NCI-H2107 (cell line): ENCODE measurements around the gene UBE2R2.
"Not testable (repeated sequence)": the region's sequence is repeated elsewhere in the genome, so short reads cannot be mapped to it uniquely, and the experiment has no call there.

Source experiments
- DNase-seq: peaks from one replicate; lab custom pipeline; 2025; lab: John Stamatoyannopoulos, UW

UBE2R2 gene

DNA sequence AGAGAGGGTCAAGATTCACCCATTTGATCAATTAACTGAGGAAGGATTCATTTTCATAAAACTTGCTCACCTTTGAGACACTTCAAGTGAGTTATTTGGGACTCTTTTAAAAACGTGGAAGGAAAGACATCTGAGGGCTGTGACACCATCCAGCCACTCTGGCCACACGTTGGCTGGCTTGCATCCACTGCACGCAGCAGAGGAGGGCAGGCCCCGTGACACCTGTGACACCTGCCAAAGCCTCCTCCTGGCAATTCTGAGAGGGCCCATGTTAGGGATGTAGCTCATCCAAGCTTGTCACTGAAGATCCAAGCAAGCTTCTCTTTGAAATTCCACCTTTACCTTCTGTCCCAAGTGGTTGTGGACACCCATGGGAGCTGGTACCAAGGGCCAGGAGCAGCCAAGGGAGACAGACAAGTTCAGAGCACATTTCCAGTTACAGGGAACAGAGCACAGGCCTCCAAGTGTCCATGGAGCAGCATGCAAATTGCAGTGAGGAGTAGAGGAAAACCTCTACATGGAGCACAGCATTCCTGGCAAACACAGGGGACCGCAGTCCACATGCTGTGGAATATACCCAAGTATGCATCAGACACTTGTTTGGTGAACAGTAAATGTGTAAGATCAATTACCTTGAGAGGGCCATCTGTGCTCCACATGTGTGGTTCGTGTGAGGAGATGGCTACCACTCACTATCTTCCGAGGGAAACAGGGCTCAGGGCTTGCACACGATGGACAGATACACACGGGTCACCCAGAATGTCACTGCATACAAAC is 16.8 kb upstream of the UBE2R2 start:
- no peak for DNase-seq

DNA sequence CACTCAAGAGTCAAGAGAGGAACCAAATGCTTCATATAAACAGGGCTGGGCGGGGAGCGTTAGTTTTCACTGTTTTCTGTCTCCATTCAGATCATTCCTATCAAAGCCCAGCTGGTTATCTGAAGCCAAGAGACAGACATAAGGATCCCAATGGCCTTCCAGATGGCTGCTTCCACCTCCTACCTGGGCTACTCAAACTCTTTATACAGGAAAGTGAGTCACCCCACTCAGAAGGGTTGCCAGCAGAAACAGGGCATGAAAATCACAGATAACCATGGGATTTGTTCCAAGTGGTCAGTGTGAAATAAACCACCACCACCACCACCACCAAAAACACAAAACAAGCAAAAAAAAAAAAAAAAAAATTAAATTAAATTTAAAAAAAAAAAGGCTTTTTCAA is 16.1 kb upstream of the UBE2R2 start:
- DNase-seq = no peak

GRCh38 chr9:33801943-33802500 is 14.9 kb upstream of the UBE2R2 start:
- DNase-seq = not testable (repeated sequence)

DNA sequence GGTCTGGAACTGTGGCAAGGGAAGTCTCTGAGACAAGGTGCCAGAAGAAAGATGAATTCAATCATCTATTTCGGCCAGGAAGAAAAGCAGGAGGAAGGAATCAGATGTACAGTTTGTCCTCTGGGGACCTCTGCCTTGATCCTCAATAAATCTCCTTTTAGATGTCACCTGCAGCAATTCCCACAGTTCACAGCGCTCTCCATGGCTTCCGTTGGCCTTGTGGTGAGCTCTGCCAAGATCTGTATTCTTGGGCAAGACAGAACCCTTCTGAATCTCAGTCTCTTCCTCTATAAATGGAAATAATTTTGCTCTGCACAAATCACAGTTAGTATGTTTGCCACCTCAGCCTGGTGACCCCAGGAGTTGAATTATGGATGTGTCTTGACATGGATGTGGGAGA is 12.8 kb upstream of the UBE2R2 start:
- DNase-seq = not testable (repeated sequence)

DNA sequence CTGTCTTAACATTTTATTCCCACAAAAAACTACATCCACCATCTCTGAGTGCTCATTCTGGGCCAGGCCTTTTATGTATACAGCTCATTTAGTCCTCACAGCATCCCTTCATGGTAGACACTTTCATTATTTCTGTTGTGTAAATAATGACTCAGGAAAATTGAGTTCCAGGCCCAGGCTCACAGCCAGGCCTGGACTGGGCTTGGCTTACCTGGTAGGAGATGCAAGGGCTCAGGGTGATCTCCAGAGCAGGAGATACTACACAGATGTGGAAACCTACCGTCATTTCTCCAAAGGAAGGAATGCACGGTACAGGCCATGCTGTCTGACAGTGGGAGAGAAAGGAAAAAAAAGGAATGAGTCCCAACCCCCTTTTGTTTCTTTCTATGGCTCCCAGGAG is 9.8 kb upstream of the UBE2R2 start:
- DNase-seq = not testable (repeated sequence)

DNA sequence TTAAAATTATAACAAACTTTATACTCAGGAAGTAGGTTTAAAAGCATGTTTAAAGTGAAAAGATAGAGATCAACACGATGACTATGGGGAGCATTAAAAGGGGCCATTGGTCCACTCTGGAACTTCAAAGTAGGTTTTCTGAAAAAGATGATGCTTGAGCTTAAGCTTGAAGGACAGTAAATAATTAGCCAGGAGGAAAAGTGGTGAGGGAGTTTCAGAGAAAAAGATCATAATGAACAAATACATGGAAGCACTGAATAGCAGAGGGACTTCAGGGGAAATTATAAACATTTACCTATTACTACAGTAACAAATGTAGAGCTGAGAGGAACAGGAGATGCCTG is 8.0 kb upstream of the UBE2R2 start:
- DNase-seq = not testable (repeated sequence)

DNA sequence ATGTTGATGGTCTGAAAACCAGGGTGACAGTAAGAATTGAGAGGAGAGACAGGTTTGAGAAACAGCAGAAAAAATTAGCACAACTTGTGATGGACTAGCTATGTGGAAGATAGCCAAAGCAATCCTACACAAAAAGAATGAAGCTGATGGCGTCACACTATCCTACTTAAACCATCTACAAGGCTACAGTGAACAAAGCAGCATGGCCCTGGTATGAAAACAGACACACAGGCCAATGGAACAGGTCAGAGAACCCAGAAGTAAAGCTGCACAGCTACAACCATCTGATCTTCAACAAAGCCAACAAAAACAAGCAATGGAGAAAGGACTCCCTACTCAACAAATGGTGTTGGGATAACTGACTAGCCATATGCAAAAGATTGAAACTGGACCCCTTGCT is 7.5 kb upstream of the UBE2R2 start:
- no peak for DNase-seq

GRCh38 chr9:33813712-33814641 is 3.0 kb upstream of the UBE2R2 start:
- no peak for DNase-seq

DNA sequence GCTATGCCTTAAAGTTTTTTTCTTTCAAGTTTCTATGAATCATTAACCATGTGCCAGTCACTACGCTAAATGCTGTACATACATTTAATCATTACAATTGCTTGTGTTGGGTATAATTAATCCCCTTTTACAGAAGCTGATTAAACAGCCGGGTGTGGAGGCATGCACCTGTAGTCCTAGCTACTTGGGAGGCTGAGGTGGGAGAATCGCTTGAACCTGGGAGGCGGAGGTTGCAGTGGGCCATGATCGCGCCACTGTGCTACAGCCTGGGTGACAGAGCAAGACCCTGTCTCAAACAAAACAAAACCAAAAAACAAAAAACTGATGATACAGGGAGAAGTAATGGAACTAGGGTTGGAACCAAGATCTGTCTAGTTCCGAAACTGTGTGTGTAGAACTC is 1.2 kb upstream of the UBE2R2 start:
- DNase-seq = no peak

DNA sequence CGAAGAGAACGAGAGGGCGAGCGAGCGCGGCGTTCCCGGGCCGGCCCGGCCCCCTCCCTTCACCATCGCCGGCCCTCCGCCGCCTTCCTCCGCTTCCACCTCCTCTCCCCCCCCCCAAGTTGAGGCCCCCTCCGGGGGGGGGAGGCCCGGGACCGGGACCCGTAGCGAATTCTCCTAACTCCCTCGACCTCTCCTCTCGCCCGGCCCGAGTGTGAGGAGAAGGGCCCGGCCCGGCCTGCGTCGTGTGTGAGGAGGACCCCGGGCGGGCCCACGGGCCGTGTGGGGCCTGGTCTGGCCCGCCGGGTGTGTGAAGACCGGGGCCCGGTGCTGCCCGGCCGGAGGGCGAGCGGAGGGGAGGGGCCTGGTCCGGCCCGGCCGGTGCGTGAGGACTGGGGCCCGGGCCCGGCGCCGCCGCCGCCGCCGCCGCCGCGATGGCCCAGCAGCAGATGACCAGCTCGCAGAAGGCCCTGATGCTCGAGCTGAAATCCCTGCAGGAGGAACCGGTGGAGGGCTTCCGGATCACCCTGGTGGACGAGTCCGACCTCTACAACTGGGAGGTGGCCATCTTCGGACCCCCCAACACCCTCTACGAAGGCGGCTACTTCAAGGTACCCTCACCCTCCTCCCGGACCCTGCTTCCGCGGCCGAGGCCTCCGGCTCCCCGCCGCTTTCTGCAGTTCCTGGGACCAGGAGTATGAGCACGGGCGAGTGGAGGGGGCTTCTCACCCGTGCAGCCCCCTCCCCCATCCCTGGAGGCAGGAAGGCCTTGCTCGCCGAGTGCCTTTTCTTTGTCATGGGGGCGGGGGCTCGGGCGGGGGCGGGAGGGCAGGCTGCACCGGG is 587 bp downstream of the UBE2R2 start:
- DNase-seq = no peak

DNA sequence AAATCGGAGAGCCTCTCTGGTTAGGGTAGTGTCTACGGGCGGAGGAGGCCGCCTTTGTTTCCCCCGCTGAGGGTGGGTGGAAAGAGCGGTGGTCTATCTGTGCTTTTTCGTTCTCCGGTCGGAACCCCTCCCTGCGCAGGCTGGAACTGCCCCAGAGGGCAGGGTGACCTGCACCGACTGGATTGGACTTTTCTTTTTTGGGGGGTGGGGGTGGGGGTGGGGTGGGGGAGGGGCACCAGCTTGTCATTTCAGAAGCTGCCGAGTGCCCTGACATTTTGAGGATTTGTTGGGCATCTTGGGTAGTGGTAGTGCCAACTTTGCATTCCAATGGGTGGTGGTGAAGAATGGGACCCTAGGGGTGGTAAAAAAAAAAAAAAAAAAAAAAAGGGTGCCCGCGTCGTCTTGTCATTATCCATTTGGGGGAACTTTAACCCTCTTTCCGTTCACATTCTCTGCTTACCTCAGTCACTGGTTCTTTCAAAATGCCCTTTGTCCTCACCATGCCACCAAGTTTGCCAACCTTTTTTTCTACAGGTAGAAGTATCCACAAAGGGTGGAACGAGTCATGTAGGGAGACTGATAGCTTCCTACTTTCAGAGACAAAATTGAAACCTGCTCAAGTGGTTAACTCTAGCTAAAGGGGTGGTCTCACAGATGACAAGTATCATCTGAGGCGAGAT is 1.3 kb downstream of the UBE2R2 start:
- DNase-seq = no peak

- no peak for DNase-seq
Observed at GRCh38 chr9:33818847-33819500, 2.0 kb downstream of the UBE2R2 start.

GRCh38 chr9:33820231-33820745 is 3.3 kb downstream of the UBE2R2 start:
- DNase-seq = no peak

DNA sequence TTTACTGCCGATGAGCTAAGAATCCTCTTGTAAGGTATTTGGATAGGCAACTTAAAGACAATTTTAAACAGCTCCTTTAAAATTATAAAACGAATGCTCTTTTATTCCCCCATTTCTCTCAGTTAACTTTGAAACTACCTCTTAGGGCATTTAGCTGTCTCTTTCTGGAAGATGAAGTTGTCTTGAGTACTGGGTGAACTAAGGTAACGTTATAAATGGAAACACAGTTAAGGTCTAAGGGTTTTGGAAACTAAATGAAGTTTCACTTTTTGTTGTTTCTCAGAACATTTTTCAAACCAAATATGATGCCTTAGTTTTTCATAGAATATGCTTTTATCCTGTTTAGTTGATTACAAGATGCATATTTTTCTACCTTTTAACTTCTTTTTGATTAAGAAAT is 6.8 kb downstream of the UBE2R2 start:
- no peak for DNase-seq

GRCh38 chr9:33827285-33827684 is 10.3 kb downstream of the UBE2R2 start:
- DNase-seq = not testable (repeated sequence)

- DNase-seq = not testable (repeated sequence)
Observed at GRCh38 chr9:33829641-33830230, 12.8 kb downstream of the UBE2R2 start.

DNA sequence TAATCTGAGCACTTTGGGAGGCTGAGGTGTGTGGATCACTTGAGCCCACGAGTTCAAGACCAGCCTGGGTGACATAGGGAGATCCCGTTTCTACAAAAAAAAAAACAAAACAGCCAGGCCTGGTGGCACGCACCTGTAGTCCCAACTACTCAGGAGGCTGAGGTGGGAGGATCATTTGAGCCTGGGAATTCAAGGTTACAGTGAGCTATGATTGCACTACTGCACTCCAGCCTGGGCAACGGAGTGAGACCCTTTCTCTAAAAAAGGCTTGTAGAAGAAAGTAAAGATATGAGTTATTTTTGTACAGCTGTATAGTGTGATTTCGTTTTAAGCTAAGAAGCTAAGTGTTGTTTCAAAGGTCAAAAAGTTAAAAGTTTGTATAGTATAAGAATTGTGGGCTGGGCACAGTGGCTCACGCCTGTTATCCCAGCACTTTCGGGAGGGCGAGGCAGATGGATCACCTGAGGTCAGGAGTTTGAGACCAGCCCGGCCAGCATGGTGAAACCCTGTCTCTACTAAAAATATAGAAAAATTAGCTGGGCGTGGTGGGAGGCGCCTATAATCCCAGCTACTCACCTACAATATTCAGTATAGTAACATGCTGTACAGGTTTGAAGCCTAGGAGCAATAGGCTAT is 18.8 kb downstream of the UBE2R2 start:
- no peak for DNase-seq

DNA sequence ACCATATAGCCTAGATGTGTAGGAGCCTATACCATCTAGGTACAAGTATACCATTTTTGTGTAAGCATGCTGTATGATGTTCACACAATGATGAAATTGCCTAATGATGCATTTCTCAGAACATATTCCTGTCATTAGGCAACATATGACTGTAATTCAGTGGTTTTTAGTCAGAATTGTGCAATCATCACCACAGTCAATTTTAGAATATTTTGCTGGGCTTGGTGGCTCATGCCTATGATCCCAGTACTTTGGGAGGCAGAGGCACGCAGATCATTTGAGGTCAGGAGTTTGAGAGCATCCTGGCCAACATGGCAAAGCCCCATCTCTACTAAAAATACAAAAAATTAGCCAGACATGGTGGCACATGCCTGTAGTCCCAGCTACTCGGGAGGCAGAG is 19.3 kb downstream of the UBE2R2 start:
- not testable (repeated sequence) for DNase-seq

GRCh38 chr9:33837138-33837537 is 20.2 kb downstream of the UBE2R2 start:
- DNase-seq = no peak

GRCh38 chr9:33840381-33840780 is 23.4 kb downstream of the UBE2R2 start:
- DNase-seq = no peak
